Frontal cortex (tissue), 4 donors: ENCODE results near the gene UBIAD1. TPM values are rescaled to one million over a fixed set of nuclear protein-coding genes. Genes with fewer than 3 reads are reported as not detected.
"Not testable (repeated sequence)": the region's sequence is repeated elsewhere in the genome, so short reads cannot be mapped to it uniquely, and the experiment has no call there.

ENCODE experiments used
- DNase-seq, 2 donors: peaks; one replicate each; pipeline ENCODE4 v3.0.0; 2012; ENCODE audit warnings: low spot score in 2 of 2
- FAIRE-seq: peaks from 2 replicates; lab custom pipeline; 2012; peaks lifted over from hg19 to GRCh38; lab: Jason Lieb, UNC
- total RNA-seq: library from RNA; depleted of rRNA; stranded (reverse); fragments of >200 nt; gene quantifications from one replicate; pipeline ENCODE4 v1.2.3, GENCODE V29; 2014
- donor health status: control.
- donor health status: control.
- donor health status: control.

UBIAD1 gene
- total RNA-seq, 1 donor from 2014 or later, result 12.6 TPM

DNA sequence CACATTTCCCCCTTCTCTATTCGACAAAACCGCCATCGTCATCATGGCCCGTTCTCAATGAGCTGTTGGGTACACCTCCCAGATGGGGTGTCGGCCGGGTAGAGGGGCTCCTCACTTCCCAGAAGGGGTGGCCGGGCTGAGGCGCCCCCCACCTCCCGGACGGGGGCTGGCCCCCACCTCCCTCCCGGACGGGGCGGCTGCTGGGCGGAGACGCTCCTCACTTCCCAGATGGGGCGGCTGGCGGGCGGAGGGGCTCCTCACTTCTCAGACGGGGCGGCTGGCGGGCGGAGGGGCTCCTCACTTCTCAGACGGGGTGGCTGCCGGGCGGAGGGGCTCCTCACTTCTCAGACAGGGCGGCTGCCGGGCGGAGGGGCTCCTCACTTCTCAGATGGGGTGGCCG is 32.5 kb downstream of the UBIAD1 start:
- not testable (repeated sequence) for FAIRE-seq, DNase-seq

GRCh38 chr1:11307852-11308251 is 34.9 kb downstream of the UBIAD1 start:
- DNase-seq (no peak), FAIRE-seq (no peak)

- DNase-seq (no peak), FAIRE-seq (no peak)
These were observed 35.8 kb downstream of the UBIAD1 start for GRCh38 chr1:11308699-11309224.

DNA sequence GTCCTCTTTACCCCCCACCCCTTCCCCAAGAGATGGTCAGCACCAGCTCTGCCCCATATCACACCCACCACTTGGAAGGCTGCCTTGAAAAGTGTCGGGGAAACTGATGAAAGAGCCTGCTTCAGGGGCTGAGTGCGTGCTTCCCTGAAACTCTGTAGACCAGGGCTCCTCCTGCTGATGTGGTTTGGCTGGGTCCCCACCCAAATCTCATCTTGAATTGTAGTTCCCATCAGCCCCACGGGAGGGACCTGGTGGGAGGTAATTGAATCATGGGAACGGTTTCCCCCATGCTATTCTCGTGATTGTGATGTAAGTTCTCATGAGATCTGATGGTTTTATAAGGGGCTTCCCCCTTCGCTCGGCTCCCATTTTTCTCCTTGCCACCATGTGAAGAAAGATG is 36.4 kb downstream of the UBIAD1 start:
- no peak for DNase-seq
- FAIRE-seq, result no peak

DNA sequence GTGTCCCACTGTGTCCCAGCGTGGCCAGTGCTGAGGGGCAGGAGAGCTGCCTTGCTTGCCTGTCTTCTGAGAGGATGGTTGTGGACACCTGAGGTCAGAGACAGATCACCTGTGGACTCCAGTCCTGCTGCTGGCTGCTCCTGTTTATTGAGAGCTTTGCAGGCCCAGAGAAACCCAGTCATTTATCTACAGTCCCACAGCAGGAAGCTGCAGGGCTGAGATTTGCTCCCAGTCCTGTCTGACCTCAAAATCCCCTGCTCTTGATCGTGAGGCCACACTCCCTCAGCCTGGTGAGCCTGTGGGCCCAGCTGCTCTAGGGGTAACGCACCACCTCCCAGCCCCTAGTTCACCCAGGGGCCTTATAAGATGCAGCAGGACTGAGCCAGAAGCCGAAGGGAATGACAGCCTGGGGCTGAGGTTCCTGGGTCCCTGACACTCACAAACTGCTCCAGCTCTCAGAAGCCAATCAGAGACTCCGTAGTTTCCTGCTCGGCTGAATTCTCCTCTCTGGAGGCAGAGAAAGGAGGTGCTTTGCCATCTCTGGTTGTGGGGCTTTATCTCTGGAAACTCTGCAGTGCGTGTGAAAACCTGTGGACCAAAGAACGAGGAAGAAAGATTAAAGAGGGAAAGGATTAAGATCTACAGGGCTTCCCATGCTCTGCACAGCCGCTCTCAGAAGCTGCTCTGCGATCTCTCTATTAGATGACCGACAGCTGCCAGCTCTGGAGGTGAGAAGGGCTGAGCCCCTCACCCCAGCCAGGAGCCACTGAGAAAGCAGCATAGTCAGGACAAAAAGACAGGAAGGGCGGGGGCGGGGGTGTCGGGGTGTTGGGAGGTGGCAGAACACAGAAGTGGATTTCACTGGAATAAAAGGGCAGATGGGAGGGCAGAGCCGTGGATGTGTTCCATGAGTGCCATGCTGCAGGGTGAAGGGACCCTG is 39.1 kb downstream of the UBIAD1 start:
- no peak for FAIRE-seq
- no peak for DNase-seq

- DNase-seq (no peak), FAIRE-seq (no peak)
These were observed 42.0 kb downstream of the UBIAD1 start for GRCh38 chr1:11314959-11315358.

- DNase-seq (no peak), FAIRE-seq (no peak)
These were observed 43.7 kb downstream of the UBIAD1 start for GRCh38 chr1:11316701-11317100.

DNA sequence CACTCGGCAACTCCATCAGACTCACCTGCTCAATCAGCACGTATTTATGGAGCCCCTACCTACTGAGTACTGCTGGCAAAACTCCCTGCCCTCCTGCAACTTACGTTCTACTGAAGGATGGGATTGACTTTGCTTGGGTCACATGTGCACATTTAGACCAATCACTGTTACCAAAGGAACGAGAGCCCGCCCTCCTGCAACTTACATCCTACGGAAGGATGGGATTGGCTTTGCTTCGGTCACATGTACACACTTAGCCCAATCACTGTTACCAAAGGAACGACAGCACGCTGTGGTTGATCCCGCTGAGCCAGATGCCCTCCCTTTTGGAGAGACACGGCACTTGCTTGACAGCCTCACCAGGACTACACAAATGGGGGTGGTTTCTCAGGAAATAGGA is 46.0 kb downstream of the UBIAD1 start:
- FAIRE-seq (no peak), DNase-seq (no peak)

DNA sequence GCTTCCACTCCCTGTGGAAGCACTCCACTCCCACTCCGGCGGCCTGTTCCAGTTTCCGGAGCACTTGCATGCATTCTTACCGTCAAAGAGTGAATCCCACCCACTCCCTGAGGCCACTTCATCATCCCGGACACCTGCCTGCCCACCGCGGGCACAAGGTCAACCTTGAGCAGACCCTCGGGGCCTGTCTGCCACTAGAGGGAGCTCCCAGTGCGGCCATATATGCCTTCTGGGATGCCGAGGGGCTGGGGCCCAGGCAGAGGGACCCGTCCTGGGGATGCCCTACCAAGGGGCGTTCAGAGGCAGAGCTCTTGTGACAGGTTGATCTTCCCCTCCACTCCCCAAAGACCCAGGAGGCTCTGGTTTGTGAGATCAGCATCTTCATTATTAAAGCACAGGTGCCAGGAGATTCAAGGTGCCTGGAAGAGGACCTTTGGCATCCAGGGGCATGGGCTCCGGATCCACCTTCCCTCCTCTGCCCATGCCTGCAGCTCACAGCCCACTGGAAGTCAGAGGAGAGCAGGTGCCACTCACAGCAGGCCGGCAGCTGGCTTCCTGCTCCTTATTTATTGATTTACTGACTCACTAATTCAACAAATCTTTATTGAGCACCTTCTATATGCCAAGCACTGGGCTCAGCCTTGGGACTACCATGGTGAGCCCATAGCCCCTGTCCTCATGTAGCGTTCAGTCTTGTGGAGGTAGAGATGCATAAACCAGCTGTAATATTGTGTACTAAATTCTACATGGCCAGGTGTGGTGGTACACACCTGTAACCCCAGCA is 47.3 kb downstream of the UBIAD1 start:
- DNase-seq, result no peak
- FAIRE-seq, result no peak

DNA sequence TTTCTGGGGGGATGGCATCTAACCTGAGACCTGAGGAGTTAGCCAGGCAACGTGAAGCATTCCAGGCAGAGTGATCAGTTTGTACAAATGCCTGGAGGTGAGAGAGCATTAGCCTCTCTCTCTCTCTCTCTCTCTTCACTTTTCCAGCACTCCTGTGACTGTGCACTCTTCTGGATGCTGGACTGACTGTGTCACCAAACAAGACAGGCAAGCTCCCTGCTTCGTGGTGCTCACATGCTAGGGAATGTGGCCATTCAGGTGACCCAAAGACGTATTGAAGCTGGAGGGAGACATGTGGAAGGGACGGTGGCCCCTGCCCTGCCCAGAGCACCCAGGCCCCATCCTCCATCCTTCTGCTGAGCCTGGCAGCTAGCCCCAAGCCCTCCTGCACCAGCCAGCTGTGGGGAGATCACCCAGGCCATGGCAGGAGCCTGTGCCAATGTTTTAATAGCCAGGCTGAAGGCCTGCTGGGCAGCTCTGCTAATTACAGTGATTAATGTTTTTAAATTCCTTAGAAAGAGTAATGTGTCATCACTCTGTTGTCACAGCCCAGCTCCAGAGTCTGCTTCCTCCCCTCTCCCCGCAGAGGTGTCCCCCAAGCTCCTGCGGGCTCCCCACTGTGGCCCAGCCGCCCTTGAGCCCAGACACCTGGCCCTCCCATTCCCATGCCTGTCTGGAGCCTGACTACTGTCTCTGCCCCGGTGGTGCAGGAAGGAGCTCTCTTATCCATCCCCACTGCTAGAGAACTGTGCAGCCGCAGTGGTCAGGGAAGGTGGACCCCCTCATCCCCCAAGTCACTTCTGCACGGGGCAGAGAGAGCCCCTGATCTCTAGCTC is 48.9 kb downstream of the UBIAD1 start:
- DNase-seq (no peak), FAIRE-seq (no peak)

GRCh38 chr1:11324567-11325165 is 51.7 kb downstream of the UBIAD1 start:
- DNase-seq (no peak), FAIRE-seq (no peak)

DNA sequence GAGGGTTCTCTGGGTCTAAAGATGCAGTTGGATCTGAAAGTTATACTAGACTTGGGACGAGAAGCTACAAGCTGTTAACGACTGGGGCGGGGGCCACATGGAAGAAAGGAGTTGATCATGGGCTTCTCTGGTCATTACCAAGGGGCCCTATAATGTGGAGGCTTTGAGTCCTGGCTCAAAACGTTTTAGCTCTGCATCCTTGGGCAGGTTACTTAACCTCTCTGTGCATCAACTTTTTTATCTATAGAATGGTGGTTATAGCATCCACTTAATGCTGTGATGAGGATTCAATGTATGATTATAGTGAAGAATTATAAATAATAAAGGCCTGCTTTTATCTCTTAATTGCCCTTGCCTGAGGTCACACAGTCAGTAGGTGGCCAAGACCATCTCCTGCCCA is 53.1 kb downstream of the UBIAD1 start:
- DNase-seq (no peak), FAIRE-seq (no peak)

DNA sequence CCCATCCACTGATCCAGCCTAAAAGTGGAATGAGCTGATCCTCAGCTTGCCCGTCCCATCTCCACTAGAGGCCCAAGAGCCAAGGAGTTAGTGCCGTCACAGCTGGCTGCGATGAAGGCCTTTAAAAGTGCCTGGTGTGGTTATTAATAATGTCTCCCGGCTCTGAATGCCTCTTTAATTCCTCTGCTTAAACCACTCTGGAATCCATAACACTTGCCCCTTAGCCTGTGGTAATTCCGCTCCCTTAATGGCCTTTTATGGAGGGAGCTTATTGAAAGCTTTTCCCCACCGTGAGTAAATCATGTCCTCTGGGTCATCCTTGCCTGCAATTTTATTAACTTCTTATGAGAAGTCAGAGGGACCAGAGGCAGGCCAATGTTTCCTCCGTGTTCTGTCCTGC is 55.4 kb downstream of the UBIAD1 start:
- DNase-seq (no peak), FAIRE-seq (no peak)

GRCh38 chr1:11330411-11330810 is 57.4 kb downstream of the UBIAD1 start:
- no peak for DNase-seq
- FAIRE-seq, result no peak

GRCh38 chr1:11331036-11331944 is 58.3 kb downstream of the UBIAD1 start:
- DNase-seq (no peak), FAIRE-seq (no peak)

- DNase-seq, result no peak
- no peak for FAIRE-seq
These were observed 59.0 kb downstream of the UBIAD1 start for GRCh38 chr1:11331945-11332546.

DNA sequence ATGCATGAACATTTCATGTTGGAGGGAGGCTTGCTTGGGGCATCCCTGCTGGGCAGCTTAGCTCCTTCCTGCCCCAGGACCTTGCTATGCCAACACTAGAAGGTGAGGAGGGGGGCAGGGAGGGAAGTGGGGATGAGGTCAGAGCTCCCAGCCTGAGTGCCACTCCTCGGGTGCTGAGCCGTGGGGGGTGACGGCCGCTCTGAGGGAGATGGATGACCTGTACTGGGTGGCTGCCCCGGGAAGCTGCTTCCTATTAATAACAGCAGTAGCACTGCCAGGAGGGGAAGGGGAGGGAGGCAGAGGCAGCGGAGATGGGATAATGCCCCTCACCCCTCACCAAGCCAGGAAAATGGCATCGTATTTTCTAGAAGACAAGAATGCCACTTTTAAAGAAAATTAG is 60.6 kb downstream of the UBIAD1 start:
- no peak for FAIRE-seq
- no peak for DNase-seq

- no peak for FAIRE-seq
- no peak for DNase-seq
These were observed 61.3 kb downstream of the UBIAD1 start for GRCh38 chr1:11334261-11334804.
